ENCODE data around the gene ANTXR1.
"Not testable (repeated sequence)": the region's sequence is repeated elsewhere in the genome, so short reads cannot be mapped to it uniquely, and the experiment has no call there.

The ANTXR1 gene

GRCh38 chr2:69167469-69167822, 154.5 kb downstream of the ANTXR1 start:
- no peak for DNase-seq

GRCh38 chr2:69168144-69168813, 155.3 kb downstream of the ANTXR1 start:
- no peak for DNase-seq

GRCh38 chr2:69168950-69169654, 156.1 kb downstream of the ANTXR1 start:
- no peak for DNase-seq

GRCh38 chr2:69169655-69170389, 156.8 kb downstream of the ANTXR1 start:
- DNase-seq: peak; percentile 17

- DNase-seq: no peak
Observed at GRCh38 chr2:69170661-69171060, 157.7 kb downstream of the ANTXR1 start.

- DNase-seq: no peak
Observed at GRCh38 chr2:69171116-69171896, 158.3 kb downstream of the ANTXR1 start.

- DNase-seq: no peak
Observed at GRCh38 chr2:69171897-69172525, 159.0 kb downstream of the ANTXR1 start.

GRCh38 chr2:69173706-69174105, 160.7 kb downstream of the ANTXR1 start:
- DNase-seq: no peak

- DNase-seq: not testable (repeated sequence)
Observed at GRCh38 chr2:69174211-69174610, 161.2 kb downstream of the ANTXR1 start.

GRCh38 chr2:69175790-69176715, 163.1 kb downstream of the ANTXR1 start:
- DNase-seq: no peak

- no peak for DNase-seq
Observed at GRCh38 chr2:69177063-69177771, 164.2 kb downstream of the ANTXR1 start.

GRCh38 chr2:69177785-69178636, 165.0 kb downstream of the ANTXR1 start:
- peak; percentile 48 for DNase-seq

GRCh38 chr2:69178756-69179155, 165.8 kb downstream of the ANTXR1 start:
- no peak for DNase-seq

GRCh38 chr2:69180227-69180626, 167.2 kb downstream of the ANTXR1 start:
- DNase-seq: no peak

- no peak for DNase-seq
Observed at GRCh38 chr2:69180974-69181373, 168.0 kb downstream of the ANTXR1 start.

- no peak for DNase-seq
Observed at GRCh38 chr2:69181806-69182427, 168.9 kb downstream of the ANTXR1 start.

GRCh38 chr2:69183659-69184058, 170.7 kb downstream of the ANTXR1 start:
- no peak for DNase-seq

- DNase-seq: no peak
Observed at GRCh38 chr2:69184224-69184623, 171.2 kb downstream of the ANTXR1 start.

GRCh38 chr2:69185807-69186206, 172.8 kb downstream of the ANTXR1 start:
- peak; percentile 1 for DNase-seq

Data from NCI-H146 (cell line).